ENCODE results near the gene CRABP2.

- no peak for TF ChIP-seq POLR2A (IDR thresholded peaks at IDR 0.05; ENCODE audit: borderline replicate concordance, extremely low read depth, insufficient read depth, insufficient read length)
- TF ChIP-seq FOSL1 (IDR thresholded peaks at IDR 0.05; ENCODE audit: low read depth): no peak
- TF ChIP-seq YY1 (IDR thresholded peaks at IDR 0.05; ENCODE audit: extremely low read depth, insufficient replicate concordance, low read depth, low read length): peak; percentile 21
- no peak for TF ChIP-seq CTCF (IDR thresholded peaks at IDR 0.05 in 2 of 3, conservative IDR thresholded peaks at IDR 0.05 in 1 of 3; ENCODE audit: borderline replicate concordance in 1 of 3, insufficient read depth in 1 of 3, low read depth in 2 of 3, low read length in 2 of 3)
- TF ChIP-seq POLR2AphosphoS5 (IDR thresholded peaks at IDR 0.05; ENCODE audit: low read depth, low read length): peak; percentile 86
- TF ChIP-seq REST (IDR thresholded peaks at IDR 0.05; ENCODE audit: low read depth): no peak
- TF ChIP-seq TCF7L2 (IDR thresholded peaks at IDR 0.05; ENCODE audit: borderline replicate concordance, extremely low read depth, insufficient read depth, insufficient read length): peak; percentile 65
- TF ChIP-seq SRF (IDR thresholded peaks at IDR 0.05; ENCODE audit: low read depth): no peak
- no peak for TF ChIP-seq EZH2 (IDR thresholded peaks at IDR 0.05)
- no peak for TF ChIP-seq RAD21 (IDR thresholded peaks at IDR 0.05; ENCODE audit: low read depth)
- TF ChIP-seq ZNF274 (IDR thresholded peaks at IDR 0.05; ENCODE audit: low read depth, low read length): no peak
These were observed 23.4 kb upstream of the CRABP2 start, which contains the start of gene ISG20L2 for GRCh38 chr1:156728599-156729462.

Measured in HCT116 (cell line).